ENCODE data around the gene VPS26C. TPM values are rescaled to one million over a fixed set of nuclear protein-coding genes. Genes with fewer than 3 reads are reported as not detected.

Gene VPS26C
- total and polyA plus RNA-seq, 2 of the 8 experiments (the other 6 are each of a cell fraction or from before 2014, with no cell fraction given), result 43.5 to 71.6 TPM

GRCh38 chr21:37193676-37194075 lies 73.5 kb downstream of the VPS26C start:
- H3K23me2 ChIP-seq (ENCODE audit: low read depth, low read length), result no peaks in the 10 kb centered on the region; the same call in 1 of the 2 replicates
- no peak overlapping the region for H2BK5ac ChIP-seq (ENCODE audit: low read depth, low read length)
- H3K56ac ChIP-seq (replicated peaks; ENCODE audit: insufficient read length, low read depth, low read length), result no peak overlapping the region
- H4K91ac ChIP-seq (replicated peaks; ENCODE audit: insufficient read length, low read length), result no peak overlapping the region
- no peak overlapping the region for H3K23ac ChIP-seq (ENCODE audit: insufficient read length)
- peaks cover 0 to 3% (median under 1%) of the 10 kb centered on the region in 4 experiments; a peak in 3 of 8 replicates for H3K36me3 ChIP-seq (ENCODE audit: control insufficient read depth in 2 of 4, insufficient read depth in 4 of 4, low read length in 3 of 4)
- TF ChIP-seq CHD1 (IDR thresholded peaks at IDR 0.05; ENCODE audit: low read depth, low read length), result no peak
- TF ChIP-seq JUND (IDR thresholded peaks at IDR 0.05; ENCODE audit: low read length), result no peak
- TF ChIP-seq CBX5 (IDR thresholded peaks at IDR 0.05; ENCODE audit: low read depth, low read length), result no peak
- no peak for TF ChIP-seq MAFK (IDR thresholded peaks at IDR 0.05; ENCODE audit: low read depth, low read length)
- no peak for TF ChIP-seq GABPA (IDR thresholded peaks at IDR 0.05; ENCODE audit: borderline replicate concordance, insufficient read depth, low read length)
- no peak for TF ChIP-seq SIN3A (conservative IDR thresholded peaks at IDR 0.05 in 1 of 2, IDR thresholded peaks at IDR 0.05 in 1 of 2; ENCODE audit: low read depth in 1 of 2, low read length in 2 of 2)
- no peak overlapping the region for H2BK20ac ChIP-seq (ENCODE audit: low read length)
- H3K27ac ChIP-seq (ENCODE audit: low read depth, low read length), result no peak overlapping the region
- ChIA-PET POLR2A (ENCODE audit: partially characterized antibody) (no interaction called here), CTCF (ENCODE audit: partially characterized antibody) (interaction anchor here (0.6 to 0.7 kb wide), 2 partner anchors 7 to 1868 kb away, joined by 3 read pairs; no protein-coding TSS in a partner anchor)
- H3K14ac ChIP-seq (ENCODE audit: insufficient read length), result no peak overlapping the region
- no peak overlapping the region for H2BK15ac ChIP-seq (ENCODE audit: low read length)
- no peak overlapping the region for H3K4ac ChIP-seq (replicated peaks; ENCODE audit: insufficient read length, low read depth, low read length)
- DNase-seq (ENCODE audit: low read depth in 1 of 2, low spot score in 2 of 2), result no peak
- H3K79me1 ChIP-seq (ENCODE audit: low read depth, low read length), result no peaks in the 10 kb centered on the region
- no peak overlapping the region for H3K4me2 ChIP-seq (ENCODE audit: insufficient read depth in 1 of 2, low read depth in 2 of 2, low read length in 2 of 2)
- H2BK12ac ChIP-seq (ENCODE audit: low read depth, low read length), result no peak overlapping the region
- no peak overlapping the region for H3K4me3 ChIP-seq (ENCODE audit: extremely low read depth in 1 of 4, insufficient read depth in 2 of 4, low read depth in 3 of 4, low read length in 4 of 4)
- peaks cover 0 to 8% (median 0%) of the 10 kb centered on the region in 4 experiments; a peak in 3 of 7 replicates for H3K4me1 ChIP-seq (replicated peaks in 1 of 4; ENCODE audit: control insufficient read depth in 3 of 4, insufficient read depth in 4 of 4, low read length in 3 of 4)
- 89% methylated on average over 6 of the region's 6 CpGs; no CpG with 5 or more reads in 1 of the 2 experiments for WGBS, 2 experiments (ENCODE audit: extremely low coverage in 1 of 2, insufficient coverage in 1 of 2, insufficient read length in 1 of 2, insufficient replicate concordance in 2 of 2, low coverage in 1 of 2, low lambda C conversion rate in 2 of 2, missing lambda C conversion rate in 1 of 2)
- H3K27me3 ChIP-seq (replicated peaks in 1 of 4; ENCODE audit: control insufficient read depth in 3 of 4, extremely low read depth in 1 of 4, insufficient read depth in 3 of 4, low read length in 3 of 4), result no peaks in the 10 kb centered on the region
- H3K9me3 ChIP-seq (ENCODE audit: insufficient read depth in 2 of 2, low read depth in 1 of 2, low read length in 1 of 2), result no peaks in the 10 kb centered on the region
- H4K20me1 ChIP-seq (replicated peaks in 1 of 2; ENCODE audit: control insufficient read depth in 1 of 2, insufficient read depth in 2 of 2, low read length in 2 of 2), result no peaks in the 10 kb centered on the region
- H3K79me2 ChIP-seq (ENCODE audit: control insufficient read depth in 1 of 2, insufficient read depth in 2 of 2, low read length in 2 of 2), result no peaks in the 10 kb centered on the region
- no peak overlapping the region for H2AFZ ChIP-seq (ENCODE audit: low read length)
- no peak overlapping the region for H4K5ac ChIP-seq (ENCODE audit: insufficient read length, low read depth, low read length)
- H3K18ac ChIP-seq (ENCODE audit: extremely low read depth, low read length), result no peak overlapping the region
- H2BK120ac ChIP-seq (replicated peaks; ENCODE audit: low read depth, low read length), result no peak overlapping the region
- no peak overlapping the region for H3K9ac ChIP-seq (replicated peaks in 1 of 4; ENCODE audit: extremely low read depth in 1 of 4, low read depth in 3 of 4, low read length in 3 of 4)
- H4K8ac ChIP-seq (ENCODE audit: extremely low read depth, insufficient read depth, low read length), result no peak overlapping the region
- FAIRE-seq, result no peak
- no peak overlapping the region for H2AK5ac ChIP-seq (ENCODE audit: low read depth, low read length)
